Spinal cord (tissue), 10 donors: Measurements from ENCODE around the gene ZNF19. TPM values are rescaled to one million over a fixed set of nuclear protein-coding genes. Genes with fewer than 3 reads are reported as not detected.
"Not testable (repeated sequence)": the region's sequence is repeated elsewhere in the genome, so short reads cannot be mapped to it uniquely, and the experiment has no call there.

Experiments
- DNase-seq, 6 donors: peaks; one replicate each; pipeline versions ENCODE4 v3.0.0 to v3.0.0-alpha.2; 2013 to 2015; ENCODE audit warnings: low spot score in 6 of 6, low read depth in 4 of 6
- H3K27ac ChIP-seq: one replicate; pipeline ENCODE4 v1.5.1; 2013; ENCODE audit warnings: low read depth, low read length, control low read depth
- H3K27me3 ChIP-seq: one replicate; pipeline ENCODE4 v1.6.1; 2013; ENCODE audit warnings: low read length; ENCODE audit not compliant: control insufficient read depth, insufficient read depth
- H3K36me3 ChIP-seq: one replicate; pipeline ENCODE4 v1.6.1; 2013; ENCODE audit warnings: low read length; ENCODE audit not compliant: control insufficient read depth, insufficient read depth
- H3K4me1 ChIP-seq: one replicate; pipeline ENCODE4 v1.6.1; 2013; ENCODE audit warnings: low read length; ENCODE audit not compliant: control insufficient read depth, insufficient read depth
- H3K4me3 ChIP-seq: one replicate; pipeline ENCODE4 v1.5.1; 2013; ENCODE audit warnings: low read depth, low read length, control low read depth
- H3K9me3 ChIP-seq: one replicate; pipeline ENCODE4 v1.6.1; 2013; ENCODE audit warnings: low read length; ENCODE audit not compliant: control insufficient read depth, insufficient read depth
- WGBS: methylation state at CpG from one replicate; pipeline ENCODE4 v1.1.5; 2013; ENCODE audit warnings: missing lambda C conversion rate; ENCODE audit not compliant: insufficient coverage; 5-methylcytosine and 5-hydroxymethylcytosine counted together
- polyA plus RNA-seq, 2 donors: library from polyadenylated mRNA; unstranded; fragments of 120-200 nt; gene quantifications; one replicate each; pipeline ENCODE4 v1.2.1, GENCODE V29; 2013; ENCODE audit not compliant: insufficient read length in 2 of 2
- total RNA-seq, 2 donors: library from RNA; depleted of rRNA in 1 of 2; stranded (reverse); fragments of 120-200 nt in 1 of 2; fragments of >200 nt in 1 of 2; gene quantifications; one replicate each; pipeline versions ENCODE4 v1.2.3 to v1.2.4, GENCODE V29; 2013 to 2014
- donor health status: healthy.

Gene ZNF19
- total and polyA plus RNA-seq, 4 donors: 7.4 to 14.8 (median 13.0) TPM

DNA sequence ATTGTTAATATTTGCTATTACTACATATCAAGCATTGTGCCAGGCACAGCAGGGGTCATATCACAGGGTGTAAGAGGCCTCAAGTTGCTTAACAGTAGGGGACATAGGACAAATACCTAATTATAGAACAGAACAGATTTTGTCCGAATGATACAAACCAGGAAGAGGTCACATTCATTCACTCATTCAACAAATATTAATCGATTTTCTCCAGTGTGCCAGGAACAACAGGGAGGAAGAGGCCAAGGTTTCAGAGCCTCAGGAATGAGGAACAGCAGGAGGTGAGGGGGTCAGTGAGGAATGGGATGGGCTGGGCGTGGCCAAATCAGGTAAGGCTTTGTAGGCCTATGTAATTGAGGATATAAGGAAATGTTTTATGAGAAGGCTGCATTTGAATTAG, 25.9 kb upstream of the ZNF19 start:
- Histone ChIP-seq H3K4me1 (no peaks in the 10 kb centered on the region), H3K36me3 (no peaks in the 10 kb centered on the region), H3K27me3 (no peaks in the 10 kb centered on the region), H3K9me3 (peaks cover 2% of the 10 kb centered on the region), H3K27ac (no peak overlapping the region), H3K4me3 (no peak overlapping the region)
- 93% methylated on average over 2 of the region's 3 CpGs for WGBS
- no peak for DNase-seq

DNA sequence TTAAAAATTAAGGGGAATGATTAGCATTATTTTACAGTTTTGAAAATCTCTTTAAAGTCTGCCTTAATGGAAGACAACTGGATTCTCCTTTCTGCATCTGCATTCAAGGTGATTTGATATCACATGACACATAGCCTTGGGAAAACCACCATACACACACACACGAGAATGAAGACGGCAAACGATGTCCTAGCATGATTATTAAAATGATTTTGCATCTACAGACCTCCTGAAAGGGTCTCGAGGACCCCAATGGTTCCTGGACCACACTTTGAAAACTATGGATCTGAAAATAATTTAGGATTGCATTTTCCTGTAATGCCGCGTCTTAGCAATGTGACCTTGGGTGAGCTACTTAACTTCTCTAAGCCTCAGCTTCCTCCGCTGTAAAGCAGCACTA, 25.4 kb upstream of the ZNF19 start:
- DNase-seq: no peak
- H3K4me3 ChIP-seq: no peak overlapping the region
- H3K9me3 ChIP-seq: peaks cover 2% of the 10 kb centered on the region
- no peak overlapping the region for H3K27ac ChIP-seq
- H3K4me1 ChIP-seq: no peaks in the 10 kb centered on the region
- H3K27me3 ChIP-seq: no peaks in the 10 kb centered on the region
- WGBS: no CpG with 5 or more reads among the region's 7 CpGs
- no peaks in the 10 kb centered on the region for H3K36me3 ChIP-seq

DNA sequence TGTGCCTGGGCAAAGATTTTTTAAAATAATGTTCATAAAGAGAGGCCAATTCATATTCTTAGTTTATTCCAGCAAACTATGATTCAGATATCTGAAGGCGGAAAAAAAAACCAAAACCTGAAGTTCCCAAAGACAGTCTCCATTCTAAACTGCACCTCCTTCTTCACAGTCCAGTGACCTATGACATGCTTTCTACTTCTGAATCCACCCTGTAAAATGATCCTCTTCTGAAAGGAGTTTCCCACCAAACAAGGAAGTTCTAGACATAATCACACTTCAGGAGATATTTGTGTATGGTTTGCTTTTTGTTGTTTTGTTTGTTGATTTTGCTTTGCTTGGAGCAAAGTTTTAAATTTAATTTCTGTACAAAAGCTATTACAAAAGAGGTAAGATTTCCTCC, 24.2 kb upstream of the ZNF19 start:
- Histone ChIP-seq H3K4me3 (no peak overlapping the region), H3K9me3 (peaks cover 2% of the 10 kb centered on the region), H3K4me1 (no peaks in the 10 kb centered on the region), H3K36me3 (no peaks in the 10 kb centered on the region), H3K27me3 (no peaks in the 10 kb centered on the region), H3K27ac (no peak overlapping the region)
- WGBS: no CpG with 5 or more reads among the region's 1 CpG
- no peak for DNase-seq

DNA sequence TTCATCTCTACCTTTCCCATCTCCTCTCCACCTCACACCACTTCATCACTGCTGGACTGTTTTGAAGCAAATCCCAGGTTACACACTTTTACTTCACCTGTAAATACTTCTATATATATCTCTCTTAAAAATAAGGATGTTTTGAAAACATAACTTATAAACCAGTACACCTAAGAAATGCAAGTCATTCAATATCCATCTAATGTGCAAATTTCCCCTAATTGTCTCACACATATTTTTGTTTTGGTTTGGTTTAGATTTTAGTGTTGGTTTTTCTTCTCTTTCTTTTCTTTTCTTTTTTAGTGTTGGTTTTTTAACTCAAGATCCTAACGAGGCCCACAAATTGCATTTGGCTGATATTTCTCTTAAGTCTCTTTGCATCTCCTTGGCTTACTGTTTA, 17.9 kb upstream of the ZNF19 start:
- Histone ChIP-seq H3K4me1 (no peaks in the 10 kb centered on the region), H3K36me3 (no peaks in the 10 kb centered on the region), H3K27ac (no peak overlapping the region), H3K27me3 (no peaks in the 10 kb centered on the region), H3K9me3 (peaks cover 2% of the 10 kb centered on the region), H3K4me3 (no peak overlapping the region)
- no peak for DNase-seq
- whole genome bisulfite sequencing: 60% methylated on average over 1 of the region's 1 CpG

DNA sequence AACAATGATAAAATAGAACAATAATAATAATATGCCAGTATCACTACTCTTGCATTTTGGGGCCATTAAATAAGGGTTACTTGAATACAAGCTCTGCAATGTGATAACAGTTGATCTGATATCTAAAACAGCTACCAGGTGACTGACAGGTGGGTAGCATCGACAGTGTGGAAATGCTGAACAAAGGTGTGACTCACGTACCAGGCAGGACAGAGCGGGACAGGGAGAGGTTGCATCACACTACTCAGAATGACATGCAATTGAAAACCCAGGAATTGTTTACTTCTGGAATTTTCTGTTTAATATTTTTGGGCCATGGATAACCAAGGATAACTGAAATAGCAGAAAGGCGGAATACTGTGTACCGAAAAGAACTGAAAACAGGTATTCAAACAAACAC, 15.8 kb upstream of the ZNF19 start:
- no peaks in the 10 kb centered on the region for H3K27me3 ChIP-seq
- H3K4me1 ChIP-seq: no peaks in the 10 kb centered on the region
- no peak overlapping the region for H3K4me3 ChIP-seq
- H3K9me3 ChIP-seq: no peaks in the 10 kb centered on the region
- no peak for DNase-seq
- WGBS: 100% methylated on average over 1 of the region's 5 CpGs
- no peak overlapping the region for H3K27ac ChIP-seq
- H3K36me3 ChIP-seq: no peaks in the 10 kb centered on the region

DNA sequence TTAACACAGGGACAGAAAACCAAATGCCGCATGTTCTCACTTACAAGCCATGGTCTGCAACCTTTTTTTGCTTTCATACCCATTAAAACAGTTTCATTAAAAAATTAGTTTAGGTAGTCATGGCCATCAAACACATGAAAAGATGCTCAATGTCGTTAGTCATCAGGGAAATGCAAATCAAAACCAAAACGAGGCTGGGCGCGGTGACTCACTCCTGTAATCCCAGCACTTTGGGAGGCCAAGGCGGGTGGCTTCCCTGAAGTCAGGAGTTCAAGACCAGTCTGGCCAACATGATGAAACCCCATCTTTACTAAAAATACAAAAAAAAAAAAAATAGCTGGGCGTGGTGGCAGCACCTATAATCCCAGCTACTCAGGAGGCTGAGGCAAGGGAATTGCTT, 14.9 kb upstream of the ZNF19 start:
- H3K4me3 ChIP-seq, H3K27me3 ChIP-seq, H3K36me3 ChIP-seq, DNase-seq, H3K4me1 ChIP-seq, H3K27ac ChIP-seq, H3K9me3 ChIP-seq: not testable (repeated sequence)
- WGBS: 95% methylated on average over 4 of the region's 7 CpGs

DNA sequence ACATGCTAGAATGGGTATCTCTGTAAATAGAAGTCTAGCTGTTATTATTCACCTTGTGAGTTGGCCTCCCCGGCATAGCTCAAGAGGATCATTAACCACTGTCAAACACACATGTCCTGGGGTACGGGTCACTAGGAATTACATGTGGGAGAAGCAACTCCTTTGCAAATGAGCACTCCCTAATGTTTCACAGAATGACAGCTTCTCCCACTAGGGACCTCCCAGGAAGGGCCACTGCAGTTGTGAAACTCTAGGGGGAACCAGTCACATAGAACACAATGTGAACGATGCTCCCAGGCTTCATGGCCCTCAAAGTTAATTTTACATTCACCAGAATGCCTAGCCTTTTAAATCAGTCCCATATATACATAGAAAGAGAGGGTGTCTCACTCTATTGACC, 12.4 kb upstream of the ZNF19 start:
- Histone ChIP-seq H3K36me3 (no peaks in the 10 kb centered on the region), H3K9me3 (no peaks in the 10 kb centered on the region), H3K4me1 (no peaks in the 10 kb centered on the region), H3K27ac (no peak overlapping the region), H3K27me3 (no peaks in the 10 kb centered on the region), H3K4me3 (no peak overlapping the region)
- DNase-seq: no peak
- whole genome bisulfite sequencing: 60% methylated on average over 1 of the region's 3 CpGs

DNA sequence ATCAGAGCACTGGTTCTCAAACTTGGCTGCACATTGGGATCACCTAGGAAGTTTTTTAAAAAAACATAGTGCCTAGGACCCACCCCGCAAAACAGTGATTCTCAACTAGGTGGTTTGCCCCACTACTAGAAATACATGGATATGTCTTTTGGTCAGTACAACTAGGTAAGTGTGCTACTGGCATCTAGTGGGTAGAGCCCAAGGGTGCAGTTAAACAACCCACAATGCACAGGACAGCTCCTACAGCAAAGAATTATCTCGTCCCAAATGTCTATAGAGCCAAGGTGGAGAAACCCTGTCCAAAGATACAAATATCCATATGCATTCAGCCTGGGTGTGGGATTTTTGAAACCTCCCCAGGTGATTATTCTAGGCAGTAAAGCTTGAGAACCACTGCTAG, 11.8 kb upstream of the ZNF19 start:
- no peak for DNase-seq
- Histone ChIP-seq H3K4me1 (no peaks in the 10 kb centered on the region), H3K4me3 (no peak overlapping the region), H3K36me3 (no peaks in the 10 kb centered on the region), H3K27me3 (no peaks in the 10 kb centered on the region), H3K9me3 (no peaks in the 10 kb centered on the region), H3K27ac (no peak overlapping the region)
- WGBS: 100% methylated on average over 1 of the region's 2 CpGs

DNA sequence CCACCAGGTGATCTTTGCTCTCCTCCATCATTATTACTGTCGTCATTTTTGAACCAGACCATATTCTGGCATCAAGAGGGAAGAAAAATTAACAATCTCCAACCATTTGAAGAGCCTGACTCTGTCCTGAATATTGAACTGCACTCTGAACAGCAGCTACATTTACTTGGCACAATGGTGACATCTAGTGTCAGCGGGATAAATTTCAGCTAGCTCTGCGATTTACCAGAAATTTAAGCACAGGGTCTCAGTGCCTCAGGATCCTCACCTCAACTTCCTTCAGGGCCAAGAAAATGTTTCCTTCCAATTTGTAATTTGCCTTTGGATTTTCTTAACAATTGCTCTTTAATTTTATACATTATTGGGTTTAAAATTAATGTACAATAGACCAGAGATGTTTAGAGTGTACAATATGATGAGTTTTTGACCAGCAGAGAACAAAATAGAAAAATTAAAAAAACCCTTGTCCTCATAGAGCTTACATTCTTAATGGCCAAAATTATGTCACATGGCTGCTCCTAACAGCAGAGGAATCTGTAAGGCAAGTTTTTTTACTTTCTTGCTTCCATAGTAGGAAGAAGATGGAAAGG, 10.7 kb upstream of the ZNF19 start:
- WGBS: 2% methylated on average over 3 of the region's 3 CpGs
- Histone ChIP-seq H3K27ac (no peak overlapping the region), H3K36me3 (no peaks in the 10 kb centered on the region), H3K4me1 (no peaks in the 10 kb centered on the region), H3K27me3 (no peaks in the 10 kb centered on the region), H3K4me3 (no peak overlapping the region), H3K9me3 (no peaks in the 10 kb centered on the region)
- peak; percentile 24 to 92 (median 60) for DNase-seq

DNA sequence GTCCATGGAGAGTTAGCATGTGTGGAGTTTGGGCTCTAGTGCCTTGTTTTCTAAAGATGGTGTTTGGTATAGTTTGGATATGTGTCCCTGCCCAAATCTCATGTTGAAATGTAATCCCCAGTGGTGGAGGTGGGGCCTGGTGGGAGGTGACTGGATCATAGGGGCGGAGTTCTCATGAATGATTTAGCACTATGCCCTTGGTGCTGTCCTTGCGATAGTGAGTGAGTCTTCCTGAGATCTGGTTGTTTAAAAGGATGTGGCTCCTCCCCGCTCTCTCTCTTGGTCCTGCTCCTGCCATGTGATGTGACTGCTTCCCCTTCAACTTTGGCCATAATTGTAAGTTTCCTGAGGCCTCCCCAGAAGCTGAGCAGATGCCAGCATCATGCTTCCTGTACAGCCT, 8.9 kb upstream of the ZNF19 start:
- DNase-seq: no peak
- no peaks in the 10 kb centered on the region for H3K4me1 ChIP-seq
- no peaks in the 10 kb centered on the region for H3K9me3 ChIP-seq
- no peak overlapping the region for H3K4me3 ChIP-seq
- 86% methylated on average over 3 of the region's 3 CpGs for WGBS
- no peak overlapping the region for H3K27ac ChIP-seq
- no peaks in the 10 kb centered on the region for H3K27me3 ChIP-seq
- H3K36me3 ChIP-seq: no peaks in the 10 kb centered on the region
